Left forelimb (tissue), 1 donor: Measurements from ENCODE around the gene TMOD3.
"Not testable (repeated sequence)": the region's sequence is repeated elsewhere in the genome, so short reads cannot be mapped to it uniquely, and the experiment has no call there.

Experiments
- DNase-seq: peaks from one replicate; pipeline ENCODE4 v3.0.0-alpha.2; 2018; ENCODE audit warnings: low spot score

Gene TMOD3

GRCh38 chr15:51829376-51830275, at the start of gene TMOD3:
TSS of gene TMOD3 (plus strand) at chr15:51829653. CDS start at chr15:51862885, 33,232 bp downstream.
- peak; percentile 95 for DNase-seq

- no peak for DNase-seq
Observed at GRCh38 chr15:51780636-51781035, 48.8 kb upstream of the TMOD3 start.

GRCh38 chr15:51781506-51781905, 47.9 kb upstream of the TMOD3 start:
- no peak for DNase-seq

- DNase-seq = no peak
Observed at GRCh38 chr15:51782357-51782896, 47.0 kb upstream of the TMOD3 start.

- DNase-seq = no peak
Observed at GRCh38 chr15:51783967-51784366, 45.5 kb upstream of the TMOD3 start.

- DNase-seq = not testable (repeated sequence)
Observed at GRCh38 chr15:51787130-51787529, 42.3 kb upstream of the TMOD3 start.

GRCh38 chr15:51792474-51792873, 37.0 kb upstream of the TMOD3 start:
- not testable (repeated sequence) for DNase-seq

- DNase-seq = no peak
Observed at GRCh38 chr15:51793521-51794305, 35.7 kb upstream of the TMOD3 start.

GRCh38 chr15:51796847-51797401, 32.5 kb upstream of the TMOD3 start:
- DNase-seq = no peak

- no peak for DNase-seq
Observed at GRCh38 chr15:51798281-51798680, 31.2 kb upstream of the TMOD3 start.

- DNase-seq = no peak
Observed at GRCh38 chr15:51799282-51800252, 29.9 kb upstream of the TMOD3 start.

- DNase-seq = no peak
Observed at GRCh38 chr15:51801391-51801835, 28.0 kb upstream of the TMOD3 start.

- no peak for DNase-seq
Observed at GRCh38 chr15:51802593-51802992, 26.9 kb upstream of the TMOD3 start.

GRCh38 chr15:51803965-51804364, 25.5 kb upstream of the TMOD3 start:
- no peak for DNase-seq

GRCh38 chr15:51806123-51806522, 23.3 kb upstream of the TMOD3 start:
- no peak for DNase-seq

GRCh38 chr15:51809457-51809856, 20.0 kb upstream of the TMOD3 start:
- no peak for DNase-seq

- DNase-seq = no peak
Observed at GRCh38 chr15:51812598-51812997, 16.9 kb upstream of the TMOD3 start.

GRCh38 chr15:51814606-51815005, 14.8 kb upstream of the TMOD3 start:
- DNase-seq = no peak

- no peak for DNase-seq
Observed at GRCh38 chr15:51816611-51817010, 12.8 kb upstream of the TMOD3 start.

GRCh38 chr15:51818150-51818549, 11.3 kb upstream of the TMOD3 start:
- no peak for DNase-seq

GRCh38 chr15:51825698-51826097, 3.8 kb upstream of the TMOD3 start:
- no peak for DNase-seq
